Measurements from ENCODE around the gene NCOA6.

NCOA6 gene

DNA sequence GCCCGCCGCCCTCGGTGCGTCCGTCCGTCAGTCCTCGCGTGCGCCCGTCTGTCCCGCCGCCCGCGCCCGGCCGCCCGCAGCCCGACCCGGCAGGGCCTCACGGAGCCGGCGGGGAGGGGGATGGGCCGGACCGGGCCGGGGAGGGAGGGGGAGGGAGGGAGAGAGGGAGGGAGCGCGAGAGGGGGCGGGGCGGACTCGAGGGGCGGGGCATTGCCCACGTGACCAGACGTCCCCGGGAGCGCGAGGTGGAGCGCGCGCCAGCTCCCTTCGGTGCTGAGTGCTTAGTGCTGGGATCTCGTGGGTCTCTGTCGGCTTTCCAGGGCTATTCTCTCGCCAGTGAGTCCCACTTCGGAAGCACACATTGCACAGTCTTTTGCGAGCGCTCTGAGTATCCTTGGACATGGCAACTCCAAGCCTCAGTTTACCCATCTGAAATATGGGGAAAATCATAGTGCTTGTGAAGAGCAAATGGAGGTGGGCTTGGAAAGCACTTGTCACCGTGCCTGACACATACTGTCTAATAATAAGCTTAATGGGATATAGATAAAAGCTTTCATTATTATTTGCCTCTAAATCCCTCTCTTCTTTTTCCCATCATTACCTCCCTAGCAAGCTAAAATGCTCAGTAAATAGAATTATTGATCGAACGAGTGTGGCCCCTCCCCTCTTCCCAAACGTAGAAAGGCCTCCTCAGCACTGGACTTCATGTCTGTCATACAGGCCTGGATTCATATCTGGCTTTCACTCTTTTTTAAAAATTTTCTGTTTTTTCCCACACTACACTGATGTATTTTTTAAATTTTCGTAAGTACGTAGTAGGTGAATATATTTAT is at the start of gene NCOA6:
TSS of gene NCOA6 (minus strand) at position 122 of the 833 bp plus-strand sequence. CDS start 43,296 bp downstream, outside the sequence.
- H3K4me3 ChIP-seq (ENCODE audit: low read depth, low read length): peak within 1 kb of the TSS; percentile 65

DNA sequence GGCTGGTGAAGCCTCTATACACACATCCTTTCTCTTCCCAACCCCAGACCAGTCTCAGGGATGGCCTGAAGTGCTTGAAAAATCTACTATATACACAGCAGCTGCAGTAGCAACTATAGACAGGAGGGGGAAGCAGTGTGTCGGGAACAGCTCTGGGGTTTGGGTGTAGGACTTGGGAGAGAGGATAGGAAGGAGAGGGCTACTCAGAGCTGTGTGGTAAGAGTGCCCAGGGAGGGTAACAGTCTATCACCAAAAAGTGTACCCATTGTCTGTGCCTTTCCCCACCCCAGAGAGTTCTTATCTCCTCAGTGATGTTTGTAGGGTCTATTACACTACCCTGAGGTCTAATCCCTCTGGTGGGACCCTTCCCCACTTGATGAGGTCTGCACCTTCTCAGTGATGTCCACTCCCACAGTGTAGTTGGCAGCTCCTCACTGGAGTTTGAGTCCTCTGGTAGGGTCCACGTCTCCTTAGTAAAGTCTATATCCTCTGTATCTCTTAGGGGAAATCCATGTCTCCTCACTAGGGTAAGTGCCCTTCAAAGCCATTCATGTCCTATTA is 48.7 kb upstream of the NCOA6 start:
- no peak overlapping the region for H3K4me3 ChIP-seq (ENCODE audit: low read depth, low read length)

DNA sequence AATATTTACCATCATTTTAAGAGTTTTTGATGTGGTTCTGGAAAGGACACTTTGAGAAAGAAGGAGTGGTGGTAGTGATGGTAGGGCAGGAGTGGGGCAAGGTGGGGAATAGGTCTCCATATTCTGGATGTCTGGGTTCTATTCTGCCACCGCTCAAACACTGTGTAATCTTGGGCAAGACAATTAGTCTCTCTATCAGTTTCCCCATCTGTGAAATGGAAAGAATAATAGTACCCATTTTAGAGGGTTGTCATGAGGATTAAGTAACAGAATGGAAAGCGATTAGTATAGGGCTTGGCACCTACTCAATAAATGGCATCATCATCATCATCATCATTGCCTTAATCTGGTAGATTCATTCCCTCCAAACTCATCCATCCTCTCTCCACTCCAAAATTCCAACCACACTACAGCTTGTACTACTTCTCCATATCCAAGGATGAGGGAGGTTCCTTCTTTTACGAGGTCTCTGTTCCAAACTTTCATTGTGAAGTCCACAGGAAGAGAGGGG is 48.2 kb upstream of the NCOA6 start:
- no peak overlapping the region for H3K4me3 ChIP-seq (ENCODE audit: low read depth, low read length)

DNA sequence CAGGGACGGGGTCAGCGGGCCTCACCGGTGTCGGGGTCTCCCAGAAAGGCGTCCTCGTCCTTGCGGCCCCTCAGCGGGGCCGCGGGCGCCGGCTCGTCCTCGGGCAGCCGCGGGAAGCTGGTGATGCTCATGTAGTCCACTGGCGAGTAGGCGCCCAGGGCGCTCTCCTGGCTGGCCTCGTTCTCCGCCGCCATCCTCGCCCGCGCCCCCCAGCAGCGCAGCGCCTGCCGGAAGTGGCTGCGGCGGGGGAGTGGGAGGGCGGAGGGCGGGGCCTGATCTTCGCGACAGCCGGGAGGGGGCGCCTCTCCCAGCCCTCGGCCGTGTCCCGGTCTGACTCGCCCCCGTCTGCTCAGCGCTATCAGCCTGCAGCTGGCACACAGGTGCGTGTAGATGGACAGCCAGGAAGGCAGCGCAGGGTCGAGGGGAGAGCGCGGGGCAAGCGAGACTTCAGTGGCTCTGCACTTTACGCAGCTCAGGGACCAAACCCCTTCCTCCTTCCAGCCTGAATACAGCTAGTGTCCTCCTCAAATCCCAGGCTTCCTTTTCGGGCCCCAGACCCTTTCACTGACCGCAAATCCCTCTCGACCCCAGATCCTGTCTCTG is 47.3 kb upstream of the NCOA6 start, which contains the start of gene GGT7:
TSS of gene GGT7 (minus strand) at position 235 of the 603 bp plus-strand sequence. CDS start at position 194, 41 bp downstream.
- peak within 1 kb of the TSS; percentile 73 for H3K4me3 ChIP-seq (ENCODE audit: low read depth, low read length)

DNA sequence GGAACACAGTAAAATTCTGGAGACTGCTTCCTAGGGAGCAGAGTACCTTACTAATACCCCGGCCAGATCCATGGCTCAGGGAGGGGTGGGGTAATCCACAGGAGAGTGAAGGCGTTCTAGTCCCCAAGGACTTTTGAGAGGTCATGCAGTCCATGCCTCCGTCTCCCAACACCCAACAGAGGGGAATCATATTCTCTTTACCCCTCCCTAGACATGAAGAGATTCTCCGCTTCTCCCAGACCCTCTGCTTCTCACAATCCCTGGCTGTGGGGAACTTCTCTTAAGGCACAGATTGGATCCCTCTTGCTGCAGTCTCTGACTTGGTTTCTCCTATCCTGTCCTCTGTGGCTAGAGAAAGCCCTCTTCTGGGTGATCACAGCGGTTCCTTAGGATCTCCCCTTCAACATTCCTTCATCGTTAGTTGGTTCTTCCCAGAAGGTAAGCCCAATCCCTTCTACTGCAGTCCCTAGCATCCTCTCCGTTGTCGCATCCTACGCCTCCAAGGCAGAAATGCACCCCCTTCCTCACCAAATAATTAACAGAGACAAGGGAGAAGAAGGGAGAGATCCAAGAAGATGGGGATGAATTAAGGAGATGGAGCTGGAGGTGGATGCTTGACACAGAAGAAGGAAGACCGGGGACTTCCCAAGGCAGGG is 46.6 kb upstream of the NCOA6 start:
- H3K4me3 ChIP-seq (ENCODE audit: low read depth, low read length): peak overlapping the region; percentile 73

DNA sequence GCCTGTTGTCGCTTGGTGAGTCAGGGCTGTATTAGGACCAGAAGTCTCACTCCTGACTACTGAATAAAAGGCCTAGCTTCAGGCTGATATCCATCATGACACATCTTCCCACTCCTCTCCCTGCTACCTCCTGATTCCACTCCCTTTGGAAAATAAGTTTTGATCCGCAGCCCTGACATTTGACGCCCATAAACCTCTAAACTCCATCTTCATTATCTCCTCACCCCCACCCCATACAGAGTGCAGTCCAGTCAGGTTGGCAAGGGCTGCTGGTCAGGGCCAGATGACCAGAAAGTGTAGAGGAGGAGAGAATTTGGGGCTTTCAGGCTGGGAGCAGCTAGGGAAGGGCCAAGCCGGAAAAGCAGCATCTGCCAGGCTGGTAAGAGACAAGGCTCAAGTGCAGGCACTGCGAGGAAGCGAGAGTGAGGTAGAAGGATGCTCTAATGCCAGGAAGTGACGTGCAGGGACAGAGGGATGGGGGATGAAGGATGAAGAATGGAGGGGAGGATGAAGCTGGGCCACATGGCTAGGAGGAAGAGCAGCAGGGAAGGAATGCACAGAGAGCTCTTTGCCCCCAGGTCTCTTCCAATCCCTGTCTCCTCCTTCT is 46.0 kb upstream of the NCOA6 start:
- H3K4me3 ChIP-seq (ENCODE audit: low read depth, low read length): no peak overlapping the region

DNA sequence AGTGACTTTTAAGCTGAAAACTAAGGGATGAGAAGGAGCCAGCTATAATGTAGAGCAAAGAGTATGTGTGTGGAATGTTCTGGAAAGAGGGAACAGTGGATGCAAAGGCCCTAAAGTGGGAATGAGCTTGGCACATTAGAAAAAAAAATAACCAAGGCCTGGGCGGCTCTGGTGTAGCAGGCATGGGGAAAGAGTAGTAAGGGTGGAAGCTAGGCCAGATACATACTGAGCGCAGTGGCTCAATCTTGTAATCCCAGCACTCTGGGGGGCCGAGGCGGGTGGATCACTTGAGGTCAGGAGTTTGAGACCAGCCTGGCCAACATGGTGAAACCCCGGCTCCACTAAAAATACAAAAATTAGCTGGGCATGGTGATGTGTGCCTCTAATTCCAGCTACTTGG is 38.8 kb upstream of the NCOA6 start:
- H3K4me3 ChIP-seq (ENCODE audit: low read depth, low read length): no peak overlapping the region

DNA sequence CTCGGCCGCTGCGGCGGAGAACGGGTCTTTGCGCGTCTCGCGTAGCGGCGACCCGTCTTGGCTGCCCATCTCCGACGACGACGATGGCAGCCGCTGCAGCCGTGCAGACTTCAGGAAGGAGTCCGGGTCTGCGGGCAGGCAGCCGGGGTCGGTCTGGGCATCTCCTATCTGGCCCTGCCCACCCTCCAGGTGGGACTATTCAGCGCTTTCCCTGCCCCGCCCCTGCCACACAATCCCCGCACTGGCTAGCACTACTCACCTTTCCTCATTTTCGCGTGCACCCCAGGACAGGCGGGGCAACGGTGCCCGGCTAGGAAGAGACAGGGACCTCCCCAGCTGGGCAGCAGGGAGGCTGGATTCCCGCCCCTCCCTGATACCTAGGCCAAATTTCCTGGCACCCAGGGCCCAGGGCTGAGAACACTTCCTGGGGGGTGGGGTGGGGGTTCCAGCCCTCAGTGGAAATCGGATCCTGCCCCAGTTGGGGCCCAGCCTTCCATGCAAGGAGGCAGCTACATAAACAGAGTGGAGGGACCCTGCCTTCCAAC is 38.0 kb upstream of the NCOA6 start:
- peak overlapping the region; percentile 25 for H3K4me3 ChIP-seq (ENCODE audit: low read depth, low read length)

DNA sequence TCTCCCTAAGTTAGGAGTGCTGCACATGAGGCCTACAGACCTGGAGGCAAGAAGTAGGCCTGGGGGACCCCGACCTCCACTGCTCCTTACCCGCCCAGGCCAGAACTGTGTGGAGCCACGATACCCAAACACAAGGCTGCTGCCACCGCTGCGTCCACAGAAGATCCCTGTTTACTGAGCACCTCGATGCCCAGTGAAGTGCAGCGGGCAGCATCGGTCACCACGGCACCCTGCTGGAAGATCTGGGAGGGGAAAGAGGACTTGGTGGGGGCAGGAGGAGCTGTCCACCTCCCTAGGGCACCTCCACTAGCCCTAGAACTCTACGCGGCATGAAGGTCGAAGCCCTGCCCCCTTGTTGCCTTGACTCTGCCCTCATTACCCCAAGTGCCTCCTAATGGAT is 37.3 kb upstream of the NCOA6 start:
- no peak overlapping the region for H3K4me3 ChIP-seq (ENCODE audit: low read depth, low read length)

DNA sequence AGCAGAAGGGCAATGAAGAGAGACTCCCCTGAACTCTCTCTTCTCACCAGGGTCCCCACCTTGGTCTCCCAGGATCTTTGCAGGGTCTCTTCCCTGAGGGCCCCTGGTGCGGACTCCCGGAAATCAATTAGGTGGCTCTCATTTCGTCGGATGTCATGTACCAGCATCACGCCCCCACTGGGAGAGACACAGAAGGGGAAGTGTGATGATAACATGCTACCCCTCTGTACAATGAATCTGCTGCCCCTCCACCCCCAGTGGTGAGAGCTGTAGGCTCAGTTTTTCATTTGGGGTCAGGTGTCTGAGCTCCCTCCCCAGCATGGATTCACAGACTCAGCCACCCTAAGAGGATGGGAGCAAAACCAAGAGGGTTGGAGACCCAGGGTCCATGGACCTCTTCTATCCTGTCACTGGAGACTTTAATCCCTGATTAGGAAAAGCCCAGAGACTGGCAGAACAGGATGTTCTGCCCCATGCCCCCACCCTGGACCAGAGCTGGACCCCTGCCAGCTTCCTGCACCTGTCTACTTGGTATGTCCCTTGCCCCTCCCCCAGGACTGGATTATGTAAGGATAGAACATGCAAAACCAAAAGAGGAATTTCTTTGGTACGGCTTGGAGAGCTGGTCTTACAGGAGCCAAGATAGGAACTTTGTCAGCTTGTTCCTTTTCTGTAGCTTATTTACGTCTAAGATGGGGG is 36.1 kb upstream of the NCOA6 start:
- H3K4me3 ChIP-seq (ENCODE audit: low read depth, low read length): no peak overlapping the region

DNA sequence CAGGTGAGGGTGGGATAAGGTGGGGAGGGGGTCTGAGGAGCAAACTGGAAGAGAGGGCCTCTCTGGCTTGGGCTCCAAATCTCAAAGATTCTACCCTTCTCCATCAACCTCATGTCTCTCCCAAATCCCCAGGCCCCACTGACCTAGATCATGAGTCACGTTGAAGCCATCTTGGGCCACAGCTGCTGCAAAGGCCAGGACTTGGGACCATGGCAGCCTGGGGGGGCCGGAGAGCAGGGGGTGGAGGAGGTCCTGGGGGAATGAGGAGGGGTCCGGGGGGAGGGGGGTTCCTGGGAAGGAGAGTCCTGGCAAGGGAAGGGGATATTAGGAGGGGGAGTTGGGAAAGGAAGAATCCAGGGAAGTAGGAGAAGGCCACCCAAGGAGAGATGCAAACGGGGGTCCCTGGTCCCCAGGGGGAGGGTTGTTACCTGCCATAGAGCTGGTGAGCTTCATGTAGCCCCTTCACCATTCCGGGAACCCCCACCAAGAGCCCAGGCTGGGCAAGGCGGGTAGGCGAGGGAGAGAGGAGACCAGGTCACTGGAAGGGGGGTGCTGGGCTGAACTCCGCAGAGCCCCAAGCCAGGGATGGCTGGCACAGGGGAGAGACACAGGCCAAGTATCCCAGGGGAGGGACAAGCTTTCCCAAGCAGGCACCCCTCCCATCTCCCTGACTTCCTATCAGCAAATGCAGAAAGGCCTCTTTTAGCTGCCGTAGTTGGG is 34.5 kb upstream of the NCOA6 start:
- no peak overlapping the region for H3K4me3 ChIP-seq (ENCODE audit: low read depth, low read length)

DNA sequence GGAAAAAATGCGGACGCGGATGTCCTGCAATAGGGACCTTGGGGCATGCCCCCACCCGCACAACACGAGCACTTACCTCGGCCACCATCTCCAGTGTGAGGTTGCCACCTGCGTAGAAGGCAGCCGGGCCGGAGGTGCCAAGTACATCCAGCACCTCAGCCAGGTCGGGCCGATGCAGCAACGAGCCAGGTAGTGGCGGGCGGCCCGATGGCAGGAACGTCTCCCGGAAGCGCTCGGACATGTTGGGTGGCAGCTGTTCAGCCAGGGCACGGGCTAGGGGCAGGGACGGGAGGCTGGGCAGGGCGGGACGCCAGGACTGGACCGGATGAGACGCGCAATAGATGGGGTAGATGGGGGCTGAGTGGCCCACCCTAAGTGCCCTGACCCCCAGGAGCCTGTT is 33.9 kb upstream of the NCOA6 start:
- H3K4me3 ChIP-seq (ENCODE audit: low read depth, low read length): no peak overlapping the region

DNA sequence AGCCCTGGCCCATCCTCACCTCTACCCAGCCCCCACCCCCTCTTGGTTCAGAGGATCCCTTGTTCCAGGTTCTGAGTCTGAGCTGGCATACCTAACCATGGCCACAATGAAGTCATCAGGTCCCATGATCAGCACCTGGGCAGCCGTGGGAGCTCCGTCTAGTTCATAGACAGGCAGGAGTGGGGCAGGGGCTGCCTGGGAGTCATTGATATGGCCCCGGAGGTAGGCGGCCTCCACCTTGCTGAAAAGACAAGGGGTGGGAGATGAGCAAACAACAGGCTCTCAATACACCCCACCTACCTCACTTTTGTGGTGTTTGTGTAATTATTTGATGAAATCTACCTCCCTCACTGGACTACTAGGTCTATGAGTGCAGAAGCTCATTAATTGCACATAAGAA is 26.8 kb upstream of the NCOA6 start:
- no peak overlapping the region for H3K4me3 ChIP-seq (ENCODE audit: low read depth, low read length)

DNA sequence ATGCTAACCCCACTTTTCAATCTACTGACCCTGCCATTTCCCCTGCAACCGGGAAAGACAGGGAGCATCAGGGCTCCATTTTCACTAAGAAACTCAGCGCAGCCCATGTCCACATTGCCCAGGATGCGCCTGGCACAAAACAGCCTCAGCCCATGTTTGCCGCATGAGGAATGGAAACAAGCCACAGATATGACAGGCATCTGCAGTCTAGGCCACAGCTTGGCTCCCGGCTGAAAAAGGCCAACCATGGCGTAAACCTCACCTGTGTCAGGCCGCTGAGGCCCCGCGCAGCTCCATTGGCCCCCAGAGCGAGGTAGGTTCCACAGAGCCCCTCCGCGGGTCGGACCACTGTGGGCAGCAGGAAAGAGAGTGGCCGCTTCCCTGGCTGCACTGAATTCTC is 25.5 kb upstream of the NCOA6 start:
- H3K4me3 ChIP-seq (ENCODE audit: low read depth, low read length): no peak overlapping the region

DNA sequence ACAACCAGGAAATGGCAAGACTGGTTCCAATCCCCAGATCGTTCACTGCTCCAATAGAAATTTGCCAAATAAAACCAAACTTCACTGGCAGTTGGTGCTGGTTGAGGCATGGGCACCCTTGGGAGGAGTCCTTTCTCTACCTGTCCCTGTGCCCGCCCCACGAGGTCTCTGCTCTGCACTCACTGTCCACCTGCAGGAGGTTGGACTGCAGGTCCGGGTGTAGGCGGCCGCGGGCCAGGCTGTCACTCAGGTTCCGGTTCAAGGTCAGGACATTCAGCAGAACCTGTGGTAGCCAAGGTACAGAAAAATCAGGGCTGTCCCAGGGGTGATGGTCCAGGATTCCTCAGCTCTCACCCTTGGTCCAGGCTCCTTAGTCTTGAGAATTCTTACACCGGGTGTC is 24.3 kb upstream of the NCOA6 start:
- H3K4me3 ChIP-seq (ENCODE audit: low read depth, low read length): no peak overlapping the region

DNA sequence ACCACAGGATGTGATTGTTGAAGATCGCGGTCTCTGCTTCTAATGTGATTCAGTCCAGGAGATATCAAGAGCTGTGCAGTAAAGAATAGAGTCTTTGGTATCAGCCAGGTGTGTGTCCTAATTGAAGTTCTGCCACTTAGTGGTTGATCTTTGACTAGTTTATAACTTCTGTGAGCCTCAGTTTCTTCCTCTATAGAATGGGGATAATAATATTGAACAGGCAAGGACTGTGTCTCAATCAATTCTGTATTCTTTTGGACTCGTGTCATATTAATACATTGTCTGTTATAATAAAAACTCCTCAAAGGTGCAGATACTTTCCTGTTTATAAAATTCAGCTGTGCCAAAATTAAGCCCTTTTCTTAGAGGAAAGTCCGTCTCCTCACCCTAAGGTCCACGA is 23.1 kb upstream of the NCOA6 start:
- no peak overlapping the region for H3K4me3 ChIP-seq (ENCODE audit: low read depth, low read length)

DNA sequence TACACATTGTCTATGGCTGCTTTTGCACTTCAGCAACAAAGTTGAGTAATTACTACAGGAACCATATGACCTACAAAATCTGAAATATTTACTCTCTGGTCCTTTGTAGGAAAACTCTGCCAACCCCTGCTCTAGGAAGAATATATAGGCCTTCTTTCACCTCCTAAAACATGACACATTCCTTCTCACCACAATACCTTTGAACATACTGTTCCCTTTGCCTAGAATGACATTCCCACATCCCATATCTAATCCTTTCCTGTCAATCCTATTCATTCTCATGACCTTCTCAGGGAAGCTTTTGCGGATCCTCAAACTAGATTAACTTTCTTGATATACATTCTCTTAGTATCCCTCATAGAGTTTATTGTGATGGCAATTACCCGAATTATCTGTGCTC is 18.0 kb upstream of the NCOA6 start:
- no peak overlapping the region for H3K4me3 ChIP-seq (ENCODE audit: low read depth, low read length)

DNA sequence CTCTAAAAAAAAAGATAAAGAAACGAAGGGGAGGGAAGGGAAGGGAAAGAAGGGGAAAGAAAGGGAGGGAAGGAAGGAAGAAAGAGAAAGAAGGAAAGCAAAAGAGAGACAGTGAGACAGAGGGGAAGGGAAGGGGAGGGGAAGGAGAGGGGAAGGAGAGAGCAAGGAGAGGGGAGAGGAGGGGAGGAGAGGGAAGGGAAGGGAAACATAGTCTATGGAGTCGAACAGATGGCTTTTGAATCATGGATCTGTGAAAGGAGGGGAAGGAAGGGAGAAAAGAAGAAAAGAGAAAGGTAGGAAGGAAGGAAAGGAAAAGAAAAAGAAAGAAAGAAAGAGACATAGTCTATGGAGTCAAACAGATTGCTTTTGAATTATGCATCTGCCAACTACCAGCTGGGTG is 16.7 kb upstream of the NCOA6 start:
- H3K4me3 ChIP-seq (ENCODE audit: low read depth, low read length): no peak overlapping the region

DNA sequence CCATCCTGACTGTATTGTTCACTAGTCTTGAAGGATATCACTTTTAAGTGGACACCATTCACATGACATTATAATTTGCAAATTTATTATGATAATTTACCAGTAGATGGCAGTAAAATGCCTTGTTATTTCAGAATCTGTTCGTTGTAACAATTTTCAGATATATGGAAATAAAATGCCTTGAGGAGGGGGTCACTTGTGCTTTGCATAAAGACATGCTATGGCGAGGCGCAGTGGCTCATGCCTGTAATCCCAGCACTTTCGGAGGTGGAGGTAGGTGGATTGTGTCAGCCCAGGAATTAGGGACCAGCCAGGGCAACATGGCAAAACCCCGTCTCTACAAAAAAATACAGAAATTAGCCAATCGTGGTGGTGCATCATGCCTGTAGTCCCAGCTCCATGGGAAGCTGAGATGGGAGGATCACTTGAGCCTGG is 9.0 kb upstream of the NCOA6 start:
- H3K4me3 ChIP-seq (ENCODE audit: low read depth, low read length): no peak overlapping the region
